ENCODE data around the gene NAV2.

GRCh38 chr11:20114588-20114987 lies 402.0 kb downstream of the NAV2 start:
- no peak for TF ChIP-seq CTCF (IDR thresholded peaks at IDR 0.05 in 2 of 3, conservative IDR thresholded peaks at IDR 0.05 in 1 of 3; ENCODE audit: borderline replicate concordance in 1 of 3, insufficient read depth in 1 of 3, low read depth in 2 of 3, low read length in 2 of 3)
- TF ChIP-seq SP1 (IDR thresholded peaks at IDR 0.05; ENCODE audit: low read depth), result no peak

Data from HCT116 (cell line).